ENCODE measurements around the gene AMOTL1.
"Not testable (repeated sequence)": the region's sequence is repeated elsewhere in the genome, so short reads cannot be mapped to it uniquely, and the experiment has no call there.

The AMOTL1 gene

GRCh38 chr11:94790661-94791180 lies 22.6 kb downstream of the AMOTL1 start:
- no peaks in the 10 kb centered on the region for H3K36me3 ChIP-seq (ENCODE audit: control insufficient read depth in 4 of 4, insufficient read depth in 4 of 4, low read length in 3 of 4)
- H3K4me1 ChIP-seq (ENCODE audit: control extremely low read depth in 1 of 4, control insufficient read depth in 4 of 4, insufficient read depth in 4 of 4, low read length in 3 of 4): peaks cover 0 to 18% (median 12%) of the 10 kb centered on the region in 4 experiments
- H3K4me3 ChIP-seq (ENCODE audit: control insufficient read depth in 1 of 7, extremely low read depth in 1 of 7, insufficient read depth in 4 of 7, low read depth in 2 of 7, low read length in 6 of 7): no peak overlapping the region
- H3K27ac ChIP-seq (ENCODE audit: insufficient read depth in 1 of 2, low read depth in 1 of 2, low read length in 2 of 2, poor library complexity in 1 of 2, severe bottlenecking in 2 of 2): no peak overlapping the region
- ChIA-PET POLR2A (interaction anchor here (0.5 kb wide), 1 partner anchor 628 kb away, joined by 3 read pairs; no protein-coding TSS in a partner anchor), CTCF (interaction anchor here (0.9 to 1.6 kb wide), 2 partner anchors 15 to 44 kb away, joined by 3 to 4 read pairs; no protein-coding TSS in a partner anchor)
- H3K27me3 ChIP-seq (replicated peaks in 2 of 5; ENCODE audit: control insufficient read depth in 4 of 5, insufficient read depth in 5 of 5, low read length in 4 of 5): no peaks in the 10 kb centered on the region
- no peak for DNase-seq
- WGBS (ENCODE audit: insufficient coverage): 82% methylated on average over 4 of the region's 6 CpGs
- H3K9me3 ChIP-seq (ENCODE audit: control extremely low read depth in 1 of 5, control insufficient read depth in 4 of 5, insufficient read depth in 2 of 5, low read depth in 1 of 5, low read length in 4 of 5): peaks cover 0 to 1% (median 0%) of the 10 kb centered on the region in 5 experiments

- DNase-seq: no peak
- no CpG with 5 or more reads among the region's 3 CpGs for WGBS (ENCODE audit: insufficient coverage)
- CTCF ChIA-PET: interaction anchor here (0.9 kb wide), 1 partner anchor 16 kb away, joined by 3 read pairs; no protein-coding TSS in a partner anchor
Measured at GRCh38 chr11:94791216-94791889, 23.2 kb downstream of the AMOTL1 start.

GRCh38 chr11:94791942-94792341 lies 23.8 kb downstream of the AMOTL1 start:
- H3K4me3 ChIP-seq (ENCODE audit: control insufficient read depth in 1 of 7, extremely low read depth in 1 of 7, insufficient read depth in 4 of 7, low read depth in 2 of 7, low read length in 6 of 7); H3K27ac ChIP-seq (ENCODE audit: insufficient read depth in 1 of 2, low read depth in 1 of 2, low read length in 2 of 2, poor library complexity in 1 of 2, severe bottlenecking in 2 of 2); DNase-seq; H3K36me3 ChIP-seq (ENCODE audit: control insufficient read depth in 4 of 4, insufficient read depth in 4 of 4, low read length in 3 of 4); H3K27me3 ChIP-seq (replicated peaks in 2 of 5; ENCODE audit: control insufficient read depth in 4 of 5, insufficient read depth in 5 of 5, low read length in 4 of 5); POLR2A ChIA-PET; H3K9me3 ChIP-seq (ENCODE audit: control extremely low read depth in 1 of 5, control insufficient read depth in 4 of 5, insufficient read depth in 2 of 5, low read depth in 1 of 5, low read length in 4 of 5): not testable (repeated sequence)
- WGBS (ENCODE audit: insufficient coverage): 100% methylated on average over 3 of the region's 5 CpGs
- H3K4me1 ChIP-seq (ENCODE audit: control extremely low read depth in 1 of 4, control insufficient read depth in 4 of 4, insufficient read depth in 4 of 4, low read length in 3 of 4): peaks cover 0 to 15% (median 12%) of the 10 kb centered on the region in 4 experiments
- CTCF ChIA-PET: interaction anchor here (0.9 kb wide), 1 partner anchor 16 kb away, joined by 3 read pairs; no protein-coding TSS in a partner anchor

More at GRCh38 chr11:94791216-94791889, 23.2 kb downstream of the AMOTL1 start:
- Histone ChIP-seq H3K4me1 (ENCODE audit: control extremely low read depth in 1 of 4, control insufficient read depth in 4 of 4, insufficient read depth in 4 of 4, low read length in 3 of 4) (peaks cover 0 to 18% (median 12%) of the 10 kb centered on the region in 4 experiments), H3K36me3 (ENCODE audit: control insufficient read depth in 4 of 4, insufficient read depth in 4 of 4, low read length in 3 of 4) (no peaks in the 10 kb centered on the region), H3K9me3 (ENCODE audit: control extremely low read depth in 1 of 5, control insufficient read depth in 4 of 5, insufficient read depth in 2 of 5, low read depth in 1 of 5, low read length in 4 of 5) (peaks cover 0 to 1% (median 0%) of the 10 kb centered on the region in 5 experiments), H3K27ac (ENCODE audit: insufficient read depth in 1 of 2, low read depth in 1 of 2, low read length in 2 of 2, poor library complexity in 1 of 2, severe bottlenecking in 2 of 2) (no peak overlapping the region), H3K27me3 (replicated peaks in 2 of 5; ENCODE audit: control insufficient read depth in 4 of 5, insufficient read depth in 5 of 5, low read length in 4 of 5) (no peaks in the 10 kb centered on the region), H3K4me3 (ENCODE audit: control insufficient read depth in 1 of 7, extremely low read depth in 1 of 7, insufficient read depth in 4 of 7, low read depth in 2 of 7, low read length in 6 of 7) (no peak overlapping the region)
- POLR2A ChIA-PET: no interaction called here

GRCh38 chr11:94792451-94792850 lies 24.3 kb downstream of the AMOTL1 start:
- no peak for DNase-seq
- CTCF ChIA-PET: interaction anchor here (1.0 kb wide), 1 partner anchor 19 kb away, joined by 3 read pairs; no protein-coding TSS in a partner anchor
- Histone ChIP-seq H3K4me3 (ENCODE audit: control insufficient read depth in 1 of 7, extremely low read depth in 1 of 7, insufficient read depth in 4 of 7, low read depth in 2 of 7, low read length in 6 of 7) (no peak overlapping the region), H3K9me3 (ENCODE audit: control extremely low read depth in 1 of 5, control insufficient read depth in 4 of 5, insufficient read depth in 2 of 5, low read depth in 1 of 5, low read length in 4 of 5) (peaks cover 0 to 1% (median 0%) of the 10 kb centered on the region in 5 experiments), H3K27me3 (replicated peaks in 2 of 5; ENCODE audit: control insufficient read depth in 4 of 5, insufficient read depth in 5 of 5, low read length in 4 of 5) (no peaks in the 10 kb centered on the region), H3K4me1 (ENCODE audit: control extremely low read depth in 1 of 4, control insufficient read depth in 4 of 4, insufficient read depth in 4 of 4, low read length in 3 of 4) (peaks cover 0 to 14% (median 12%) of the 10 kb centered on the region in 4 experiments), H3K27ac (ENCODE audit: insufficient read depth in 1 of 2, low read depth in 1 of 2, low read length in 2 of 2, poor library complexity in 1 of 2, severe bottlenecking in 2 of 2) (no peak overlapping the region), H3K36me3 (ENCODE audit: control insufficient read depth in 4 of 4, insufficient read depth in 4 of 4, low read length in 3 of 4) (no peaks in the 10 kb centered on the region)
- POLR2A ChIA-PET: no interaction called here
- WGBS (ENCODE audit: insufficient coverage): 100% methylated on average over 1 of the region's 3 CpGs

- CTCF ChIA-PET: interaction anchor here (0.6 to 1.0 kb wide), 2 partner anchors 12 to 20 kb away, joined by 3 to 4 read pairs; no protein-coding TSS in a partner anchor
- peaks cover 0 to 14% (median 12%) of the 10 kb centered on the region in 4 experiments for H3K4me1 ChIP-seq (ENCODE audit: control extremely low read depth in 1 of 4, control insufficient read depth in 4 of 4, insufficient read depth in 4 of 4, low read length in 3 of 4)
- H3K27ac ChIP-seq (ENCODE audit: insufficient read depth in 1 of 2, low read depth in 1 of 2, low read length in 2 of 2, poor library complexity in 1 of 2, severe bottlenecking in 2 of 2): no peak overlapping the region
- H3K4me3 ChIP-seq (ENCODE audit: control insufficient read depth in 1 of 7, extremely low read depth in 1 of 7, insufficient read depth in 4 of 7, low read depth in 2 of 7, low read length in 6 of 7): no peak overlapping the region
- peaks cover 0 to 1% (median 0%) of the 10 kb centered on the region in 5 experiments for H3K9me3 ChIP-seq (ENCODE audit: control extremely low read depth in 1 of 5, control insufficient read depth in 4 of 5, insufficient read depth in 2 of 5, low read depth in 1 of 5, low read length in 4 of 5)
- no CpG with 5 or more reads among the region's 2 CpGs for WGBS (ENCODE audit: insufficient coverage)
- POLR2A ChIA-PET: no interaction called here
- H3K36me3 ChIP-seq (ENCODE audit: control insufficient read depth in 4 of 4, insufficient read depth in 4 of 4, low read length in 3 of 4): no peaks in the 10 kb centered on the region
- no peak for DNase-seq
- no peaks in the 10 kb centered on the region for H3K27me3 ChIP-seq (replicated peaks in 2 of 5; ENCODE audit: control insufficient read depth in 4 of 5, insufficient read depth in 5 of 5, low read length in 4 of 5)
Measured at GRCh38 chr11:94793002-94793401, 24.8 kb downstream of the AMOTL1 start.

GRCh38 chr11:94793822-94794221 lies 25.7 kb downstream of the AMOTL1 start:
- Histone ChIP-seq H3K4me3 (ENCODE audit: control insufficient read depth in 1 of 7, extremely low read depth in 1 of 7, insufficient read depth in 4 of 7, low read depth in 2 of 7, low read length in 6 of 7) (peak overlapping the region in 1 of 7 experiments; percentile 31), H3K4me1 (ENCODE audit: control extremely low read depth in 1 of 4, control insufficient read depth in 4 of 4, insufficient read depth in 4 of 4, low read length in 3 of 4) (peaks cover 0 to 14% (median 11%) of the 10 kb centered on the region in 4 experiments), H3K27me3 (replicated peaks in 2 of 5; ENCODE audit: control insufficient read depth in 4 of 5, insufficient read depth in 5 of 5, low read length in 4 of 5) (no peaks in the 10 kb centered on the region), H3K36me3 (ENCODE audit: control insufficient read depth in 4 of 4, insufficient read depth in 4 of 4, low read length in 3 of 4) (no peaks in the 10 kb centered on the region), H3K9me3 (ENCODE audit: control extremely low read depth in 1 of 5, control insufficient read depth in 4 of 5, insufficient read depth in 2 of 5, low read depth in 1 of 5, low read length in 4 of 5) (peaks cover 0 to 1% (median 0%) of the 10 kb centered on the region in 5 experiments), H3K27ac (ENCODE audit: insufficient read depth in 1 of 2, low read depth in 1 of 2, low read length in 2 of 2, poor library complexity in 1 of 2, severe bottlenecking in 2 of 2) (no peak overlapping the region)
- POLR2A ChIA-PET: interaction anchor here (1.4 kb wide), 1 partner anchor 26 kb away, joined by 4 read pairs; the partner anchor contains the start of gene AMOTL1
- no peak for DNase-seq
- no CpG with 5 or more reads among the region's 2 CpGs for WGBS (ENCODE audit: insufficient coverage)
- CTCF ChIA-PET: interaction anchor here (0.6 to 1.9 kb wide), 7 partner anchors 9 to 171 kb away, joined by 3 to 6 read pairs (median 4); no protein-coding TSS in a partner anchor
